Gastrocnemius medialis (tissue), 4 donors: ENCODE measurements around the gene MECP2. TPM values are rescaled to one million over a fixed set of nuclear protein-coding genes. Genes with fewer than 3 reads are reported as not detected.
"Not testable (repeated sequence)": the region's sequence is repeated elsewhere in the genome, so short reads cannot be mapped to it uniquely, and the experiment has no call there.

Experiments used
- ATAC-seq, 2 donors: fragments of 150-250 bp; one replicate each; pipeline ENCODE4 v1.9.1; 2016
- DNase-seq, 2 donors: peaks; one replicate each; pipeline ENCODE4 v3.0.0-alpha.2; 2019
- H3K27ac ChIP-seq, 4 donors: fragments of 200-600 bp; sonication (generic); 1 replicate in 1 of 4; 2 replicates in 3 of 4; pipeline ENCODE4 v1.5.1; 2016 to 2018; ENCODE audit warnings: mild to moderate bottlenecking in 2 of 4, moderate library complexity in 1 of 4
- H3K27me3 ChIP-seq, 3 donors: fragments of 200-600 bp; sonication (generic) in 2 of 3; 1 replicate in 1 of 3; 2 replicates in 2 of 3; pipeline versions ENCODE4 v1.5.1 to v1.6.0; 2016 to 2019; ENCODE audit warnings: mild to moderate bottlenecking in 1 of 3, moderate library complexity in 1 of 3
- H3K36me3 ChIP-seq, 2 donors: fragments of 200-600 bp; sonication (generic) in 1 of 2; one replicate each; pipeline ENCODE4 v1.5.1; 2017 to 2018
- H3K4me1 ChIP-seq, 2 donors: fragments of 200-600 bp; sonication (generic) in 1 of 2; one replicate each; pipeline ENCODE4 v1.5.1; 2016 to 2017; ENCODE audit warnings: mild to moderate bottlenecking in 2 of 2
- H3K4me3 ChIP-seq, 4 donors: fragments of 200-600 bp; sonication (generic) in 3 of 4; 1 replicate in 1 of 4; 2 replicates in 3 of 4; pipeline ENCODE4 v1.5.1; 2016 to 2019; ENCODE audit warnings: mild to moderate bottlenecking in 2 of 4
- H3K9me3 ChIP-seq, 3 donors: fragments of 200-600 bp; sonication (generic) in 2 of 3; 1 replicate in 1 of 3; 2 replicates in 2 of 3; pipeline ENCODE4 v1.5.1; 2016 to 2019
- CTCF ChIP-seq, 5 experiments: fragments of 450-650 bp in 3 of 5; fragments of 200-600 bp in 2 of 5; sonication (generic) in 2 of 5; IDR thresholded peaks in 4 of 5; conservative IDR thresholded peaks in 1 of 5; 1 replicate in 4 of 5; 2 replicates in 1 of 5; pipeline ENCODE4 v1.5.1; 2016 to 2019; ENCODE audit warnings: antibody characterized with exemption in 5 of 5, mild to moderate bottlenecking in 3 of 5, moderate library complexity in 3 of 5
- POLR2A ChIP-seq, 2 donors: fragments of 450-650 bp; IDR thresholded peaks; one replicate each; pipeline ENCODE4 v1.6.1; 2017; ENCODE audit warnings: antibody characterized with exemption in 2 of 2, mild to moderate bottlenecking in 2 of 2, moderate library complexity in 2 of 2
- in situ Hi-C, 4 donors: fragments of 200-750 bp; cut with MboI; loops; one replicate each; pipeline versions ENCODE4 v1.15.0 to v1.8.0; 2017; ENCODE audit warnings: low sequenced_read_pairs in 4 of 4
- intact Hi-C: fragments of 100-400 bp; cut with DNase I; formaldehyde crosslinking; loops from one replicate; pipeline ENCODE4 v1.15.1; 2023; ENCODE audit warnings: low total_unique reads
- total RNA-seq, 4 donors: library from RNA; depleted of rRNA; stranded (reverse); fragments of >200 nt; gene quantifications; one replicate each; pipeline versions ENCODE4 v1.1.0 to v1.2.3, GENCODE V29; 2016

The MECP2 gene
- total RNA-seq, 4 donors from 2014 or later = 39.0 to 63.2 (median 45.2) TPM

- intact Hi-C loops = no loop called here
Measured at GRCh38 chrX:153995504-153995903, 102.0 kb downstream of the MECP2 start.

GRCh38 chrX:153994398-153994797 lies 103.1 kb downstream of the MECP2 start:
- H3K36me3 ChIP-seq, H3K4me1 ChIP-seq, H3K27me3 ChIP-seq, H3K27ac ChIP-seq, in situ Hi-C loops, DNase-seq, ATAC-seq, H3K9me3 ChIP-seq, H3K4me3 ChIP-seq, intact Hi-C loops: not testable (repeated sequence)

More at GRCh38 chrX:153995504-153995903, 102.0 kb downstream of the MECP2 start:
- Histone ChIP-seq H3K36me3 (no peaks in the 10 kb centered on the region), H3K4me3 (no peak overlapping the region), H3K27me3 (no peaks in the 10 kb centered on the region), H3K9me3 (no peaks in the 10 kb centered on the region), H3K4me1 (no peaks in the 10 kb centered on the region), H3K27ac (no peak overlapping the region)
- in situ Hi-C loops = no loop called here
- no peak for ATAC-seq
- TF ChIP-seq POLR2A (IDR thresholded peaks at IDR 0.05) = no peak
- TF ChIP-seq CTCF (IDR thresholded peaks at IDR 0.05 in 4 of 5, conservative IDR thresholded peaks at IDR 0.05 in 1 of 5) = no peak
- DNase-seq = no peak

- intact Hi-C loops = no loop called here
- ATAC-seq (no peak), DNase-seq (no peak)
- Histone ChIP-seq H3K9me3 (no peaks in the 10 kb centered on the region), H3K36me3 (no peaks in the 10 kb centered on the region), H3K4me3 (no peak overlapping the region), H3K27ac (no peak overlapping the region), H3K27me3 (no peaks in the 10 kb centered on the region), H3K4me1 (no peaks in the 10 kb centered on the region)
- in situ Hi-C loops = no loop called here
- TF ChIP-seq POLR2A (IDR thresholded peaks at IDR 0.05) (no peak), CTCF (IDR thresholded peaks at IDR 0.05 in 4 of 5, conservative IDR thresholded peaks at IDR 0.05 in 1 of 5) (no peak)
Measured at GRCh38 chrX:153993978-153994377, 103.5 kb downstream of the MECP2 start.

DNA sequence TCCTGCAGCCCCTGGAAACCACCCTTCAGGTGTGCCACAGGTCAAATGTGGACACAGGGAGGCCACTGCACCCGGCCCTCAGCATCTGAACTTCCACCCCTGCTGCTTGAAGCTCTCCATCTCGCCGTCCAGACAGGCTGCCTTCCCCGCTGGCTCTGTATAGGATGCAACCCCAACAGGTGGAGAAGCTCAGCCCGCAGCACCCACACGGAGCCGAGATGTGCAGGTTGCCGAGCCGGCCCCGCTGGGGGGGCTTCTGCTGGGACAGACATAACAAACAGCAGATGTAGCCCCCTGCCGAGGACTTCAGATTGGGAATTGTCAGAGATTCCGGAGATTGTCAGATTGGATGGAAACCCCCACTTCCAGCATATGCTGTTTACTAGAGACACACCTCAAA lies 104.4 kb downstream of the MECP2 start:
- Histone ChIP-seq H3K27ac (no peak overlapping the region), H3K4me3 (no peak overlapping the region), H3K36me3 (no peaks in the 10 kb centered on the region), H3K27me3 (no peaks in the 10 kb centered on the region), H3K9me3 (no peaks in the 10 kb centered on the region), H3K4me1 (no peaks in the 10 kb centered on the region)
- intact Hi-C loops (no loop called here), in situ Hi-C loops (no loop called here)
- no peak for ATAC-seq
- no peak for TF ChIP-seq CTCF (IDR thresholded peaks at IDR 0.05 in 4 of 5, conservative IDR thresholded peaks at IDR 0.05 in 1 of 5)
- no peak for TF ChIP-seq POLR2A (IDR thresholded peaks at IDR 0.05)
- no peak for DNase-seq

GRCh38 chrX:153992180-153992579 lies 105.3 kb downstream of the MECP2 start:
- Histone ChIP-seq H3K36me3 (no peaks in the 10 kb centered on the region), H3K9me3 (no peaks in the 10 kb centered on the region), H3K27me3 (no peaks in the 10 kb centered on the region), H3K4me3 (no peak overlapping the region), H3K27ac (no peak overlapping the region), H3K4me1 (no peaks in the 10 kb centered on the region)
- intact Hi-C loops = no loop called here
- ATAC-seq (no peak), DNase-seq (no peak)
- in situ Hi-C loops = no loop called here
- TF ChIP-seq CTCF (IDR thresholded peaks at IDR 0.05 in 4 of 5, conservative IDR thresholded peaks at IDR 0.05 in 1 of 5) (no peak), POLR2A (IDR thresholded peaks at IDR 0.05) (no peak)
